Neural cell (in vitro differentiated cells): ENCODE measurements around the gene ANKRD63.

Experiments used
- EP300 ChIP-seq: fragments of 450-650 bp; conservative IDR thresholded peaks from 2 replicates; pipeline ENCODE4 v1.6.1; 2014; ENCODE audit warnings: antibody characterized with exemption, mild to moderate bottlenecking, moderate library complexity; ENCODE audit not compliant: poor library complexity, severe bottlenecking
- EZH2 ChIP-seq: fragments of 200-600, 300-800 bp; shearing (Covaris generic), sonication (generic); IDR thresholded peaks from 2 replicates; pipeline ENCODE4 v1.6.1; 2014; ENCODE audit warnings: antibody characterized with exemption, low read length, borderline replicate concordance, mild to moderate bottlenecking; ENCODE audit not compliant: insufficient read depth, poor library complexity, severe bottlenecking
- MXI1 ChIP-seq: fragments of 450-650 bp; conservative IDR thresholded peaks from 2 replicates; pipeline ENCODE4 v1.6.1; 2014; ENCODE audit warnings: antibody characterized with exemption, mild to moderate bottlenecking; ENCODE audit not compliant: poor library complexity, severe bottlenecking
- POLR2AphosphoS5 ChIP-seq: IDR thresholded peaks from 2 replicates; pipeline ENCODE4 v1.6.1; 2012
- RAD21 ChIP-seq: fragments of 450-650 bp; conservative IDR thresholded peaks from 2 replicates; pipeline ENCODE4 v1.6.1; 2014; ENCODE audit warnings: antibody characterized with exemption, mild to moderate bottlenecking, moderate library complexity
- SMC3 ChIP-seq: fragments of 450-650 bp; conservative IDR thresholded peaks from 2 replicates; pipeline ENCODE4 v1.6.1; 2014; ENCODE audit warnings: antibody characterized with exemption, mild to moderate bottlenecking, moderate library complexity; ENCODE audit not compliant: poor library complexity
- TF ChIP-seq, protein P1 (sequence below): fragments of 450-650 bp; IDR thresholded peaks from 2 replicates; pipeline ENCODE4 v1.5.1; 2014; ENCODE audit warnings: antibody characterized with exemption, mild to moderate bottlenecking, moderate library complexity; ENCODE audit not compliant: poor library complexity, severe bottlenecking
- TF ChIP-seq, protein P2 (sequence below): IDR thresholded peaks from 2 replicates; pipeline ENCODE4 v1.6.1; 2012; ENCODE audit warnings: borderline replicate concordance

DNA sequence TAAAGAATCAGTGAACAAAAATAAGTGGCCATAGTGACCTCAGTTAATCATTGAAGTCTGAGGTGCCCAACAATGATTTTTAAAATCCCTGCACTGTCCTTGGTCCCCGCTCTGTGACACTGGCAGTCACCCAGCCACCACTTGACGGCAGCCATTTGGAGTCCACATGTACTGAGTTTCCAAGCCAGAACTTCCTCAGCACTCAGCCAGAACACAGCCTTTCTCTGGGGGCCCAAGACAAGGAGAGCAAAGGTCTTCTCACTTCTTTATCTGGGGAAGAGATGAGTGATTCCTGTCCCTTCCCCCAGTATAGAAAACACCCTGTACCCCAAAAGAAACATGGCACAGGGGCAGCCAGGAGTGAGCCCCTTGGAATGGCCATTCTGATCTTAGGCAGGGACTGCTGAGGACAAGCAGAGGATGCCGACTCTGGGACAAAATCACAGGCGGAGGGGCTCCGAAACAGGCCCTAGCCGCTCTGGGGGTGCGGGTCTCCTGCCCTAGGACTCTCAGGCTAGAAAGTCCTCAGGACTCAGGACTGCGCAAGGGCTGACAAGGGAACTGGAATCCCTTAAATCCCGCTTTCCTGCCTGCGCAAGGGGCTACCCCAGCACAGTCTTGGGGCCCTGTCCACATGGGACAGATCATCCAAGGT, 31.3 kb downstream of the ANKRD63 start:
- TF ChIP-seq, protein P1, sequence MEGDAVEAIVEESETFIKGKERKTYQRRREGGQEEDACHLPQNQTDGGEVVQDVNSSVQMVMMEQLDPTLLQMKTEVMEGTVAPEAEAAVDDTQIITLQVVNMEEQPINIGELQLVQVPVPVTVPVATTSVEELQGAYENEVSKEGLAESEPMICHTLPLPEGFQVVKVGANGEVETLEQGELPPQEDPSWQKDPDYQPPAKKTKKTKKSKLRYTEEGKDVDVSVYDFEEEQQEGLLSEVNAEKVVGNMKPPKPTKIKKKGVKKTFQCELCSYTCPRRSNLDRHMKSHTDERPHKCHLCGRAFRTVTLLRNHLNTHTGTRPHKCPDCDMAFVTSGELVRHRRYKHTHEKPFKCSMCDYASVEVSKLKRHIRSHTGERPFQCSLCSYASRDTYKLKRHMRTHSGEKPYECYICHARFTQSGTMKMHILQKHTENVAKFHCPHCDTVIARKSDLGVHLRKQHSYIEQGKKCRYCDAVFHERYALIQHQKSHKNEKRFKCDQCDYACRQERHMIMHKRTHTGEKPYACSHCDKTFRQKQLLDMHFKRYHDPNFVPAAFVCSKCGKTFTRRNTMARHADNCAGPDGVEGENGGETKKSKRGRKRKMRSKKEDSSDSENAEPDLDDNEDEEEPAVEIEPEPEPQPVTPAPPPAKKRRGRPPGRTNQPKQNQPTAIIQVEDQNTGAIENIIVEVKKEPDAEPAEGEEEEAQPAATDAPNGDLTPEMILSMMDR, result no peak
- no peak for TF ChIP-seq MXI1
- no peak for TF ChIP-seq EP300
- no peak for TF ChIP-seq RAD21
- no peak for TF ChIP-seq EZH2
- TF ChIP-seq, protein P2, sequence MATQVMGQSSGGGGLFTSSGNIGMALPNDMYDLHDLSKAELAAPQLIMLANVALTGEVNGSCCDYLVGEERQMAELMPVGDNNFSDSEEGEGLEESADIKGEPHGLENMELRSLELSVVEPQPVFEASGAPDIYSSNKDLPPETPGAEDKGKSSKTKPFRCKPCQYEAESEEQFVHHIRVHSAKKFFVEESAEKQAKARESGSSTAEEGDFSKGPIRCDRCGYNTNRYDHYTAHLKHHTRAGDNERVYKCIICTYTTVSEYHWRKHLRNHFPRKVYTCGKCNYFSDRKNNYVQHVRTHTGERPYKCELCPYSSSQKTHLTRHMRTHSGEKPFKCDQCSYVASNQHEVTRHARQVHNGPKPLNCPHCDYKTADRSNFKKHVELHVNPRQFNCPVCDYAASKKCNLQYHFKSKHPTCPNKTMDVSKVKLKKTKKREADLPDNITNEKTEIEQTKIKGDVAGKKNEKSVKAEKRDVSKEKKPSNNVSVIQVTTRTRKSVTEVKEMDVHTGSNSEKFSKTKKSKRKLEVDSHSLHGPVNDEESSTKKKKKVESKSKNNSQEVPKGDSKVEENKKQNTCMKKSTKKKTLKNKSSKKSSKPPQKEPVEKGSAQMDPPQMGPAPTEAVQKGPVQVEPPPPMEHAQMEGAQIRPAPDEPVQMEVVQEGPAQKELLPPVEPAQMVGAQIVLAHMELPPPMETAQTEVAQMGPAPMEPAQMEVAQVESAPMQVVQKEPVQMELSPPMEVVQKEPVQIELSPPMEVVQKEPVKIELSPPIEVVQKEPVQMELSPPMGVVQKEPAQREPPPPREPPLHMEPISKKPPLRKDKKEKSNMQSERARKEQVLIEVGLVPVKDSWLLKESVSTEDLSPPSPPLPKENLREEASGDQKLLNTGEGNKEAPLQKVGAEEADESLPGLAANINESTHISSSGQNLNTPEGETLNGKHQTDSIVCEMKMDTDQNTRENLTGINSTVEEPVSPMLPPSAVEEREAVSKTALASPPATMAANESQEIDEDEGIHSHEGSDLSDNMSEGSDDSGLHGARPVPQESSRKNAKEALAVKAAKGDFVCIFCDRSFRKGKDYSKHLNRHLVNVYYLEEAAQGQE, result no peak
- no peak for TF ChIP-seq POLR2AphosphoS5
- no peak for TF ChIP-seq SMC3
